GM12874 (cell line): Measurements from ENCODE around the gene FAM78B.
A peak's percentile ranks its signal among the peaks of the same experiment; 100 is the strongest.

ENCODE experiments used
- TF ChIP-seq, protein P1 (sequence below): IDR thresholded peaks from 2 replicates; pipeline ENCODE4 v1.5.1; 2011; ENCODE audit warnings: low read depth, mild to moderate bottlenecking, control low read depth, low read length, moderate library complexity; ENCODE audit not compliant: insufficient read depth

Gene FAM78B, protein sequence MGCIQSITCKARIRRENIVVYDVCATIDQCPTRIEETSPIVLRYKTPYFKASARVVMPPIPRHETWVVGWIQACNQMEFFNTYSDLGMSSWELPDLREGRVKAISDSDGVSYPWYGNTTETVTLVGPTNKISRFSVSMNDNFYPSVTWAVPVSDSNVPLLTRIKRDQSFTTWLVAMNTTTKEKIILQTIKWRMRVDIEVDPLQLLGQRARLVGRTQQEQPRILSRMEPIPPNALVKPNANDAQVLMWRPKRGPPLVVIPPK

DNA sequence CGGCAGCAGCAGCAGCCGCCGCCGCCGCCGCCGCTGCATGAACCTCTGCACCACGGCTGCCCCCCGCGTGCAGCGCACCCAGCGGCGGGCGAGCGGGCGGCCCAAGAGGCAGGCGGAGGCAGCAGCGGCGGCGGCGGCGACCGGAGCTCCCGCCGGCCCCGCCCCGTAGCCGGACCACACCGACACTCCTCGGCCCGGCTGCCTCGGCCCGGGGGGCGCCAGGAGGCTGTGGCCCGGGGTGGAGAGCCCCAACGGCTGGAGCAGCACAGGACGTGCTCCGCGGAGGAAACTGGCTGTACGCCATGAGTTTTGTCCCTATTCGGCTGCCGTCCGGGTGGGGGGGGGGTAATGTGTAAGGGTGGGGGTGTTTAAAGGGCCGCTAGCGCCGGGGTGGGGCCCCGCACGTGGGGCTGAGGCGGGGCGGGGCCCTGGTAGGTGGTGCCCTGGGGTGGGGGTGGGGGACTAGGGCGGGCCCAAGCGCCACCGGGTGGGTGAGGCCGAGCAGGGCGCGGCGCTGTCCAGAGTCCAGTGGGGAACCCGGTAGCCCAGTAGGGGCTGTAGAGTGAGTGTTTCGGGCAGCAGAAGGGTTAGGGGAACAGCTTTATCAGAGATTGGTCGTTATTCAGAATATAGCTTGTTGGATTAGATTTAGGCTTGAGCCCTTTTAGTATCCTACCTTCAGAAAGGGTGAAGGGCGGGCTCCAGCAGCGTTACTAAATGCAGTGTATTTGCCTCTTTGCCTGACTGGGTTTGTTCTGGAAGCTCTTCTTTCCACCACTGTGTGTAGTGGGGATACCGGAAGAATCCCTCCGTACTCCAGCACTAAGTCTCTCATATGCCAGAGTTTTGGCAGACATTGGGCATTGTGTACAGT, at the start of gene FAM78B:
TSS of gene FAM78B (minus strand) at position 304 of the 874 bp plus-strand sequence. CDS start 753 bp downstream, outside the sequence.
- TF ChIP-seq, protein P1, sequence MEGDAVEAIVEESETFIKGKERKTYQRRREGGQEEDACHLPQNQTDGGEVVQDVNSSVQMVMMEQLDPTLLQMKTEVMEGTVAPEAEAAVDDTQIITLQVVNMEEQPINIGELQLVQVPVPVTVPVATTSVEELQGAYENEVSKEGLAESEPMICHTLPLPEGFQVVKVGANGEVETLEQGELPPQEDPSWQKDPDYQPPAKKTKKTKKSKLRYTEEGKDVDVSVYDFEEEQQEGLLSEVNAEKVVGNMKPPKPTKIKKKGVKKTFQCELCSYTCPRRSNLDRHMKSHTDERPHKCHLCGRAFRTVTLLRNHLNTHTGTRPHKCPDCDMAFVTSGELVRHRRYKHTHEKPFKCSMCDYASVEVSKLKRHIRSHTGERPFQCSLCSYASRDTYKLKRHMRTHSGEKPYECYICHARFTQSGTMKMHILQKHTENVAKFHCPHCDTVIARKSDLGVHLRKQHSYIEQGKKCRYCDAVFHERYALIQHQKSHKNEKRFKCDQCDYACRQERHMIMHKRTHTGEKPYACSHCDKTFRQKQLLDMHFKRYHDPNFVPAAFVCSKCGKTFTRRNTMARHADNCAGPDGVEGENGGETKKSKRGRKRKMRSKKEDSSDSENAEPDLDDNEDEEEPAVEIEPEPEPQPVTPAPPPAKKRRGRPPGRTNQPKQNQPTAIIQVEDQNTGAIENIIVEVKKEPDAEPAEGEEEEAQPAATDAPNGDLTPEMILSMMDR, result 0 out of 2 replicates have a peak, but pooled peaks have one; percentile 3

DNA sequence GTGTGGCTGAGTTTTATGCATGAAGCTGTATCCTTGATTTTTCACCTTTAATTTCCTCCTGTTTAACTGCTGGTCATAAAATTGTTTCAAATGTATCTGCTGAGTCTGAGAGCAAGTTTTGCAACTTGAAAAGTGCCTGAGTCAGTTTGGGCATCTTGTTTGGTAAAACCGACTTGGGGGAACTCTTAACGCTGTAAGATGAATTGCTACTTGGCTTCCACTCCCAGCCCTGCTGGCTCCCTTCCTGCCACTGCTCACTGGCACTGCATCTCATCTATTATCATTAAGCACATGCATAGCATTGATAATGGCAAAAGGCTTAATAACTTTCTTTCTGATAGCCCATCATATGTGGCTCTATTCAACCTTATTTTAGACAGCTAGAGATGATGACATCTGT, 35.7 kb upstream of the FAM78B start:
- TF ChIP-seq, protein P1, result no peak

DNA sequence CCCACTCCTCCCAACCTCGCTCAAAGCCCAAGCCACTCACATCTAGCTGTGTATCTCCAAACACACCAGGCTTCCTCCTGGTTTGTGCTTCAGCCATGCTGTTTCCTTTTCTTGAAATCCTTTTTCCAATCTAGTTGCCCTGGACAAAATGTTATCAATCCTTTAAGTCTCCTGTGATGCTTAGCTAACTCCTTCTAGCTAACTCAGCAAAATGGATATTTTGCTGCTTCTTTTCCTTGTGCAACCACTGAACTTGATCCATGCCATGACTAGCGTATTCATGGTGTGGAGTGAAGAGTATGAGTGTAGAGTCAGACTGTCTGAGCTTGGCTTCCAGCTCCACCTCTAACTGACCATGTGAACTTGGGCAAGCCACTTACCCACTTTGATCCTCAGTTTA, 33.9 kb upstream of the FAM78B start:
- TF ChIP-seq, protein P1, result no peak

DNA sequence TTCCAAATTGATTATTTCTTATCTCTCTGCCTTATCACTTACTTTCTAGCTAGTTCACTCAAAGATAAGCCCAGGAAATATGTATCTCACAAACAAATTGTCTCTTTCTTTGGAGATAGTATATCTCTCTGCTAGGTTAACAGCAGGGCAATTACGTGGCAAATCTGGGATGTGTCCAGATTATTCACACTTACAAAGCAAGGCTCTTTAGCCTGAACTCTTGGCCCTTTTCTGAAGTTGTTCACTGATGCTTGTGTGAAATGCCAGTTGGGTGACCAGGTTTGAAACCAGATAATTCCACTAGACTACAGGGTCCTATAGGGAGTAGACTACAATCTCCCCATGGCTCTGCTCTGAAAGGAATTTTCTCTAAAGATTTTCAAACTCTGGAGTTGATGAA, 30.8 kb upstream of the FAM78B start:
- TF ChIP-seq, protein P1, result no peak

DNA sequence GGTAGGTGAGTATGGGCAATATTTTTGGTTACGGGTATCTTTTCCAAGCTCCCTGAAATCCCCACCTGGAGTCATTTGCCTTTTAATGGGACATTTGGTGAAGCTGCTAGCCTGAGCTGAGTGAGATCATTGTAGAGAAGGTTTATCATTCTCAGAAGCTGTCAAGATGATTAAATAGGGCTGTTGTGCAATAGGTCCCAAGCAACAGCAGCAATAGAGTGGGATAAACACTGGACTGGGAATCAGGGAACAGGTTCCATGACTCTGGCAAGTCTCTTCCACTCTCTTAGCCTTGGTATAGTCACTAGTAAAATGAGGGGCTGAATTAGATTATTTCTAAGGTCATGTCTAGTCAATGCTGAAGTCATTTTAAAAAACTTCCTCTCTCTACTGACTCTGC, 30.3 kb upstream of the FAM78B start:
- TF ChIP-seq, protein P1, result no peak

DNA sequence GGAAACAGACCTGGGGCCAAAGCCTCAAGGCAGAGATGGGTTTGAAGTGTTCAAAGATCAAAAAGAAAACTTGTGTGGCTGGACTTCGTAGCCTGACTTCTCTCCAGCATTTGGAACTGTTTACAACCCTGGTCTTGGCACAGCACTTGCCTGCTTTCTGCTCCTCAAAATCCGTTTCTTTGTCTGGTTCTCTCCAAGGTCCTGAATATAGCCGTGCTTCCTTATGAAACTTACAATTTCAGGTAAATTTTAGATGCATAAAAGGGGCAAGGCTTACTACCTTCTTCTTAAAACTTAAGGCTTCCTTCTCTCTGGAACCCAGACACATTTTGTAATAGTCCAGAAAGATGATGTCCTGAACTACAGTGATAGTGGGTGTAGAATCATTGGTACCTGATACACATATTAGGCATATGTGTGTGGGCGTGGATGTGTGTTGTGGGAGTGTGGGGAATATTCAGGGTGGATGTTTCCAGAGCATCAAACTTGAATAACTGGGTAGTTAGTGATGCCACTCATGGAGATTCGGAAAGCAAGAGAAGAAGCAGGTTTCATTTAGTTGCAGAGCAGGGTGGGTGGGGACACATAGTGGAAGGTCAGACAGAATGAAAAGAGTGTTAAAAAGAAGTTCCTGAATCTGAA, 26.4 kb upstream of the FAM78B start:
- TF ChIP-seq, protein P1, result no peak

DNA sequence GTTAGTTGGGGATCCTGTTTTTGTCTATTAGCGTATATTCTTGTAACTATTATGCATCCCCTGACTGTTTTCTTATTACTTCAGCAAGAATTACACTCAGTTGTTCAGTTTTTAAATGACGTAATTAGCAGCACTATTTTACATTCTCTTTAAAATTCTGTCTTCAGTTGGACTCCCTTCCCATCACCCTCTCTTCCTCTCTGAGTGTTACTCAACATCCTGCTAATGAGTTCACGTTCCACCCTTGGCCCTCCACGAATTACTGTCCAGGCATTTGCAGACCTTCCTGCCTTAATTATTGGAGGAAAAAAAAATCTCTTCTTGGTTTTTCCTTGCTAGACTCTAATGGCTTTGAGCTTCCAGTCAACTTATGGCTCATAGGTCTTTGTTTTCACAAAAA, 23.6 kb upstream of the FAM78B start:
- TF ChIP-seq, protein P1, result no peak
